IMR-90 (cell line): Measurements from ENCODE around the gene TLL1. TPM values are rescaled to one million over a fixed set of nuclear protein-coding genes. Genes with fewer than 3 reads are reported as not detected.

ENCODE experiments used
- ATAC-seq: fragments of 200-7000 bp; cut with Tn5 transposase; 2 replicates; pipeline ENCODE4 v1.9.1; 2020; ENCODE audit warnings: low read depth, mild to moderate bottlenecking, moderate library complexity
- BruUV-seq: library from RNA; stranded (reverse); fragments of 400-500 nt; replicated peaks from 2 replicates; lab custom pipeline; 2021; lab: Mats Ljungman, UMichigan
- CTCF ChIA-PET: fragments of 300-600 bp; formaldehyde crosslinking; extraction: SDS; loops from one replicate; lab custom pipeline; 2021; ENCODE audit warnings: antibody characterized with exemption; lab: Yijun Ruan, JAX
- POLR2A ChIA-PET: fragments of 300-600 bp; sonication (Branson Sonifier 250); formaldehyde crosslinking; loops from one replicate; lab custom pipeline; 2022; ENCODE audit warnings: antibody characterized with exemption; ENCODE audit not compliant: unreplicated experiment; lab: Charles Lee
- DNase-seq: peaks from one replicate; pipeline ENCODE4 v3.0.0; 2013
- H2AFZ ChIP-seq: replicated peaks from 2 replicates; pipeline ENCODE3; 2013; ENCODE audit warnings: low read length, mild to moderate bottlenecking; ENCODE audit not compliant: poor library complexity
- H2AK5ac ChIP-seq: 2 replicates; pipeline ENCODE4 v1.6.1; 2013; ENCODE audit warnings: low read depth, low read length, inconsistent platforms
- H2AK9ac ChIP-seq: replicated peaks from 2 replicates; pipeline ENCODE3; 2013; ENCODE audit warnings: mild to moderate bottlenecking, low read depth, low read length, moderate library complexity; ENCODE audit not compliant: poor library complexity
- H2BK120ac ChIP-seq: 2 replicates; pipeline ENCODE4 v1.6.1; 2013; ENCODE audit warnings: low read depth, low read length, inconsistent platforms
- H2BK15ac ChIP-seq: 3 replicates; pipeline ENCODE4 v1.6.1; 2013; ENCODE audit warnings: low read depth, low read length, inconsistent platforms
- H2BK20ac ChIP-seq: 2 replicates; pipeline ENCODE4 v1.6.1; 2013; ENCODE audit warnings: low read depth, mild to moderate bottlenecking, inconsistent platforms, low read length, moderate library complexity
- H2BK5ac ChIP-seq: 2 replicates; pipeline ENCODE4 v1.6.1; 2013; ENCODE audit warnings: mild to moderate bottlenecking, low read depth, low read length, inconsistent platforms; ENCODE audit not compliant: poor library complexity, severe bottlenecking
- H3K14ac ChIP-seq: replicated peaks from 2 replicates; pipeline ENCODE4 v1.6.1; 2013; ENCODE audit warnings: low read depth, low read length, inconsistent platforms
- H3K18ac ChIP-seq: 2 replicates; pipeline ENCODE4 v1.6.1; 2013; ENCODE audit warnings: low read depth, low read length, control low read depth
- H3K23ac ChIP-seq: 2 replicates; pipeline ENCODE4 v1.6.1; 2013; ENCODE audit warnings: low read depth, low read length, inconsistent platforms
- H3K27ac ChIP-seq: 2 replicates; pipeline ENCODE4 v1.5.1; 2013; ENCODE audit warnings: mild to moderate bottlenecking, control low read depth, low read length; ENCODE audit not compliant: insufficient read depth
- H3K27me3 ChIP-seq: 2 replicates; pipeline ENCODE4 v1.6.1; 2013; ENCODE audit warnings: low read length; ENCODE audit not compliant: control insufficient read depth, insufficient read depth
- H3K36me3 ChIP-seq: 2 replicates; pipeline ENCODE4 v1.6.1; 2013; ENCODE audit warnings: low read length, mixed read lengths; ENCODE audit not compliant: control insufficient read depth, insufficient read depth
- H3K4ac ChIP-seq: 2 replicates; pipeline ENCODE4 v1.6.1; 2013; ENCODE audit warnings: low read depth, low read length, inconsistent platforms
- H3K4me1 ChIP-seq: 2 replicates; pipeline ENCODE4 v1.6.1; 2013; ENCODE audit warnings: low read length, mixed read lengths; ENCODE audit not compliant: control insufficient read depth, insufficient read depth
- H3K4me2 ChIP-seq: 2 replicates; pipeline ENCODE4 v1.6.1; 2013; ENCODE audit warnings: low read depth, mild to moderate bottlenecking, control low read depth, low read length, moderate library complexity
- H3K4me3 ChIP-seq: 2 replicates; pipeline ENCODE4 v1.5.1; 2013; ENCODE audit warnings: low read depth, mild to moderate bottlenecking, control low read depth, low read length, moderate library complexity; ENCODE audit not compliant: insufficient read depth
- H3K56ac ChIP-seq: 2 replicates; pipeline ENCODE4 v1.6.1; 2013; ENCODE audit warnings: low read length, inconsistent platforms; ENCODE audit not compliant: insufficient read depth; ENCODE audit errors: extremely low read depth
- H3K79me1 ChIP-seq, 2 experiments: 2 replicates each; pipeline ENCODE4 v1.6.1; 2013; ENCODE audit warnings: low read length in 2 of 2, inconsistent platforms in 1 of 2, low read depth in 1 of 2
- H3K9ac ChIP-seq: 2 replicates; pipeline ENCODE4 v1.6.1; 2013; ENCODE audit warnings: low read depth, low read length, control low read depth
- H3K9me1 ChIP-seq: 2 replicates; pipeline ENCODE4 v1.6.1; 2013; ENCODE audit warnings: low read length, inconsistent platforms; ENCODE audit not compliant: insufficient read depth
- H3K9me3 ChIP-seq: 2 replicates; pipeline ENCODE4 v1.6.1; 2013; ENCODE audit warnings: low read length; ENCODE audit not compliant: control insufficient read depth, insufficient read depth
- H4K20me1 ChIP-seq: 2 replicates; pipeline ENCODE4 v1.6.1; 2013; ENCODE audit warnings: low read length, inconsistent platforms; ENCODE audit not compliant: insufficient read depth
- H4K5ac ChIP-seq: 2 replicates; pipeline ENCODE4 v1.6.1; 2013; ENCODE audit warnings: mild to moderate bottlenecking, low read depth, low read length, control low read depth
- H4K8ac ChIP-seq, 2 experiments: 2 replicates each; pipeline ENCODE4 v1.6.1; 2013; ENCODE audit warnings: low read depth in 2 of 2, low read length in 2 of 2, control low read depth in 1 of 2, inconsistent platforms in 1 of 2
- H4K91ac ChIP-seq: 2 replicates; pipeline ENCODE4 v1.6.1; 2013; ENCODE audit warnings: low read depth, low read length, inconsistent platforms; ENCODE audit not compliant: insufficient read depth
- CEBPB ChIP-seq: IDR thresholded peaks from 2 replicates; pipeline ENCODE4 v1.6.1; 2012; ENCODE audit warnings: low read depth, low read length, improper control_type of control experiment
- FOS ChIP-seq: fragments of 150-350 bp; IDR thresholded peaks from 2 replicates; pipeline ENCODE4 v1.6.1; 2016; ENCODE audit warnings: low read depth, low read length
- NFE2L2 ChIP-seq: fragments of 150-350 bp; IDR thresholded peaks from 2 replicates; pipeline ENCODE4 v1.6.1; 2016; ENCODE audit warnings: low read depth, mild to moderate bottlenecking, low read length
- POLR2A ChIP-seq: IDR thresholded peaks from 2 replicates; pipeline ENCODE4 v1.6.1; 2012; ENCODE audit warnings: mild to moderate bottlenecking, low read depth, low read length
- RCOR1 ChIP-seq: IDR thresholded peaks from 2 replicates; pipeline ENCODE4 v1.6.1; 2012; ENCODE audit warnings: mild to moderate bottlenecking, low read length, improper control_type of control experiment; ENCODE audit not compliant: insufficient replicate concordance
- WGBS, 2 experiments: methylation state at CpG; one replicate each; pipeline versions ENCODE4 v1.1.5 to v1.1.7; 2013; ENCODE audit warnings: missing lambda C conversion rate in 2 of 2; ENCODE audit not compliant: insufficient read length in 1 of 2; ENCODE audit errors: extremely low coverage in 2 of 2; 5-methylcytosine and 5-hydroxymethylcytosine counted together
- dilution Hi-C: fragments of 300-500 bp; cut with HindIII; formaldehyde crosslinking; loops from one replicate; pipeline ENCODE4 v1.14.3; 2018; ENCODE audit warnings: low sequenced_read_pairs; ENCODE audit not compliant: unreplicated experiment
- in situ Hi-C: fragments of 300-500 bp; cut with MboI; formaldehyde crosslinking; loops from 3 replicates; pipeline ENCODE4 v1.14.3; 2019; ENCODE audit warnings: low sequenced_read_pairs, inconsistent platforms, mixed read lengths
- intact Hi-C: fragments of 100-400 bp; cut with micrococcal nuclease; formaldehyde crosslinking; loops from 2 replicates; pipeline ENCODE4 v1.10.0; 2022
- polyA plus RNA-seq, 3 experiments: library from polyadenylated mRNA; depleted of rRNA; stranded (reverse); fragments of >200 nt; gene quantifications; 2 replicates each; pipeline ENCODE4 v1.2.3, GENCODE V29; 2012; ENCODE audit warnings: low replicate concordance in 1 of 3
- total RNA-seq: library from RNA; depleted of rRNA; stranded (reverse); fragments of >200 nt; gene quantifications from 2 replicates; pipeline ENCODE4 v1.2.3, GENCODE V29; 2012
- TF ChIP-seq, protein P1 (sequence below): fragments of 150-350 bp; IDR thresholded peaks from 2 replicates; pipeline ENCODE4 v1.6.1; 2016; ENCODE audit warnings: low read depth, mild to moderate bottlenecking, low read length, moderate library complexity, borderline replicate concordance
- TF ChIP-seq, protein P2 (sequence below): fragments of 150-350 bp; IDR thresholded peaks from 2 replicates; pipeline ENCODE4 v1.6.1; 2017; ENCODE audit warnings: mild to moderate bottlenecking, antibody characterized with exemption, low read length, low read depth

Gene TLL1
- total and polyA plus RNA-seq, 2 of the 4 experiments (the other 2 are of a cell fraction): not detected

- Histone ChIP-seq H4K20me1 (no peaks in the 10 kb centered on the region), H3K27me3 (no peaks in the 10 kb centered on the region), H2BK15ac (no peak overlapping the region), H3K4me2 (no peak overlapping the region), H3K18ac (no peak overlapping the region), H3K4me3 (no peak overlapping the region), H2BK5ac (no peak overlapping the region), H4K5ac (no peak overlapping the region), H3K9me1 (no peaks in the 10 kb centered on the region), H3K23ac (no peak overlapping the region), H3K4ac (no peak overlapping the region), H3K56ac (no peak overlapping the region), H3K79me1 (no peaks in the 10 kb centered on the region), H2BK120ac (no peak overlapping the region), H3K9ac (no peak overlapping the region), H2BK20ac (no peak overlapping the region), H3K14ac (no peak overlapping the region), H2AK5ac (no peak overlapping the region), H4K8ac (no peak overlapping the region), H2AFZ (no peak overlapping the region), H4K91ac (no peak overlapping the region), H3K36me3 (no peaks in the 10 kb centered on the region), H3K9me3 (peaks cover 7% of the 10 kb centered on the region), H3K4me1 (no peaks in the 10 kb centered on the region), H3K27ac (no peak overlapping the region), H2AK9ac (no peak overlapping the region)
- ChIA-PET POLR2A (no interaction called here), CTCF (no interaction called here)
- BruUV-seq: no TSS peak
- TF ChIP-seq, protein P1, sequence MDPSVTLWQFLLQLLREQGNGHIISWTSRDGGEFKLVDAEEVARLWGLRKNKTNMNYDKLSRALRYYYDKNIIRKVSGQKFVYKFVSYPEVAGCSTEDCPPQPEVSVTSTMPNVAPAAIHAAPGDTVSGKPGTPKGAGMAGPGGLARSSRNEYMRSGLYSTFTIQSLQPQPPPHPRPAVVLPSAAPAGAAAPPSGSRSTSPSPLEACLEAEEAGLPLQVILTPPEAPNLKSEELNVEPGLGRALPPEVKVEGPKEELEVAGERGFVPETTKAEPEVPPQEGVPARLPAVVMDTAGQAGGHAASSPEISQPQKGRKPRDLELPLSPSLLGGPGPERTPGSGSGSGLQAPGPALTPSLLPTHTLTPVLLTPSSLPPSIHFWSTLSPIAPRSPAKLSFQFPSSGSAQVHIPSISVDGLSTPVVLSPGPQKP: no peak
- TF ChIP-seq NFE2L2 (no peak), CEBPB (no peak), FOS (no peak), RCOR1 (no peak), POLR2A (no peak)
- TF ChIP-seq, protein P2, sequence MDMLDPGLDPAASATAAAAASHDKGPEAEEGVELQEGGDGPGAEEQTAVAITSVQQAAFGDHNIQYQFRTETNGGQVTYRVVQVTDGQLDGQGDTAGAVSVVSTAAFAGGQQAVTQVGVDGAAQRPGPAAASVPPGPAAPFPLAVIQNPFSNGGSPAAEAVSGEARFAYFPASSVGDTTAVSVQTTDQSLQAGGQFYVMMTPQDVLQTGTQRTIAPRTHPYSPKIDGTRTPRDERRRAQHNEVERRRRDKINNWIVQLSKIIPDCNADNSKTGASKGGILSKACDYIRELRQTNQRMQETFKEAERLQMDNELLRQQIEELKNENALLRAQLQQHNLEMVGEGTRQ: no peak
- no peak for DNase-seq
- intact Hi-C loops (no loop called here), dilution Hi-C loops (no loop called here), in situ Hi-C loops (loop anchor here (25.0 kb wide), 1 partner anchor 940 kb away; no protein-coding TSS in a partner anchor)
- no CpG with 5 or more reads among the region's 4 CpGs for WGBS, 2 experiments
- ATAC-seq: no peak
These were observed 204.7 kb downstream of the TLL1 start for GRCh38 chr4:166077782-166078181.
